Epithelial cell of esophagus (primary cell): ENCODE measurements around the gene CRHBP.
"Not testable (repeated sequence)": the region's sequence is repeated elsewhere in the genome, so short reads cannot be mapped to it uniquely, and the experiment has no call there.

Experiments
- DNase-seq: peaks from one replicate; pipeline ENCODE4 v3.0.0; 2010; ENCODE audit warnings: low read depth
- H3K4me3 ChIP-seq: 2 replicates; pipeline ENCODE4 v1.5.1; 2011; ENCODE audit warnings: mild to moderate bottlenecking, low read length, control low read depth
- CTCF ChIP-seq: IDR thresholded peaks from 2 replicates; pipeline ENCODE4 v1.5.1; 2011; ENCODE audit warnings: low read depth, mild to moderate bottlenecking, low read length, control low read depth, inconsistent platforms; ENCODE audit not compliant: insufficient read depth; ENCODE audit errors: missing control alignments

CRHBP gene

GRCh38 chr5:76952795-76953536, at the start of gene CRHBP:
Gene CRHBP, plus strand, starts transcription at chr5:76953045. Its CDS starts 90 bp downstream, at chr5:76953135.
- H3K4me3 ChIP-seq, result no peak within 1 kb of the TSS
- no peak for DNase-seq
- no peak for TF ChIP-seq CTCF

GRCh38 chr5:76908166-76908565, 44.7 kb upstream of the CRHBP start:
- DNase-seq, result no peak
- TF ChIP-seq CTCF, result no peak
- no peak overlapping the region for H3K4me3 ChIP-seq

- not testable (repeated sequence) for DNase-seq, H3K4me3 ChIP-seq
Observed at GRCh38 chr5:76910344-76910933, 42.4 kb upstream of the CRHBP start.

- not testable (repeated sequence) for DNase-seq, H3K4me3 ChIP-seq
Observed at GRCh38 chr5:76914671-76915070, 38.2 kb upstream of the CRHBP start.

- TF ChIP-seq CTCF, result no peak
- no peak overlapping the region for H3K4me3 ChIP-seq
- no peak for DNase-seq
Observed at GRCh38 chr5:76918539-76918938, 34.3 kb upstream of the CRHBP start.

- DNase-seq, result no peak
- TF ChIP-seq CTCF, result no peak
- H3K4me3 ChIP-seq, result no peak overlapping the region
Observed at GRCh38 chr5:76920491-76920890, 32.4 kb upstream of the CRHBP start.

GRCh38 chr5:76926329-76927105, 26.3 kb upstream of the CRHBP start:
- no peak for DNase-seq
- TF ChIP-seq CTCF, result no peak
- H3K4me3 ChIP-seq, result no peak overlapping the region
